HepG2 (cell line): ENCODE data around the gene POLRMT. TPM values are rescaled to one million over a fixed set of nuclear protein-coding genes. Genes with fewer than 3 reads are reported as not detected.

ENCODE experiments used
- HMGXB4 ChIP-seq, 2 experiments: sonication (generic) in 1 of 2; formaldehyde crosslinking in 1 of 2; IDR thresholded peaks; 2 replicates each; pipeline versions ENCODE4 v1.4.0 to v1.6.1; 2018 to 2020; ENCODE audit warnings: missing genetic modification reagents in 2 of 2, borderline replicate concordance in 1 of 2, low read depth in 1 of 2, mild to moderate bottlenecking in 1 of 2, missing biosample characterization in 1 of 2
- HNF1A ChIP-seq, 2 experiments: sonication (generic) in 1 of 2; formaldehyde crosslinking in 1 of 2; IDR thresholded peaks; 2 replicates each; pipeline versions ENCODE4 v1.4.0 to v1.6.1; 2016 to 2020; ENCODE audit warnings: borderline replicate concordance in 1 of 2, low read depth in 1 of 2, mild to moderate bottlenecking in 1 of 2, missing genetic modification reagents in 1 of 2
- HOXA3 ChIP-seq: sonication (generic); formaldehyde crosslinking; IDR thresholded peaks from 2 replicates; pipeline ENCODE4 v1.5.0; 2020; ENCODE audit warnings: missing genetic modification reagents
- LBX2 ChIP-seq: sonication (generic); formaldehyde crosslinking; IDR thresholded peaks from 2 replicates; pipeline ENCODE4 v1.5.0; 2020; ENCODE audit warnings: missing genetic modification reagents, mild to moderate bottlenecking, borderline replicate concordance
- NFE2L2 ChIP-seq: fragments of 150-350 bp; IDR thresholded peaks from 2 replicates; pipeline ENCODE4 v1.6.1; 2014; ENCODE audit warnings: low read length
- ONECUT2 ChIP-seq: sonication (generic); formaldehyde crosslinking; IDR thresholded peaks from 2 replicates; pipeline ENCODE4 v1.4.0; 2020; ENCODE audit warnings: missing genetic modification reagents
- PAF1 ChIP-seq: IDR thresholded peaks from 2 replicates; pipeline ENCODE4 v1.6.1; 2016; ENCODE audit warnings: missing genetic modification reagents, missing compliant biosample characterization
- REST ChIP-seq, 2 experiments: IDR thresholded peaks; 2 replicates each; pipeline ENCODE4 v1.6.1; 2011 to 2012; ENCODE audit warnings: low read length in 2 of 2, borderline replicate concordance in 1 of 2, low read depth in 1 of 2, mild to moderate bottlenecking in 1 of 2, moderate library complexity in 1 of 2
- SNAI1 ChIP-seq: sonication (generic); formaldehyde crosslinking; IDR thresholded peaks from 2 replicates; pipeline ENCODE4 v1.5.0; 2020; ENCODE audit warnings: mild to moderate bottlenecking, missing genetic modification reagents, borderline replicate concordance
- THAP7 ChIP-seq: sonication (generic); formaldehyde crosslinking; IDR thresholded peaks from 2 replicates; pipeline ENCODE4 v1.8.1; 2023; ENCODE audit warnings: mild to moderate bottlenecking, missing genetic modification reagents
- ZNF235 ChIP-seq: sonication (generic); formaldehyde crosslinking; IDR thresholded peaks from 2 replicates; pipeline ENCODE4 v1.8.1; 2023; ENCODE audit warnings: mild to moderate bottlenecking, missing genetic modification reagents, borderline replicate concordance
- ZNF317 ChIP-seq: sonication (generic); formaldehyde crosslinking; IDR thresholded peaks from 2 replicates; pipeline ENCODE4 v1.5.0; 2020; ENCODE audit warnings: mild to moderate bottlenecking, missing genetic modification reagents
- ZNF503 ChIP-seq: sonication (generic); formaldehyde crosslinking; IDR thresholded peaks from 2 replicates; pipeline ENCODE4 v1.4.0; 2020; ENCODE audit warnings: missing genetic modification reagents
- ZNF619 ChIP-seq: sonication (generic); formaldehyde crosslinking; IDR thresholded peaks from 2 replicates; pipeline ENCODE4 v1.4.0; 2020; ENCODE audit warnings: mild to moderate bottlenecking, missing genetic modification reagents
- polyA plus RNA-seq, 8 experiments: library from polyadenylated mRNA; depleted of rRNA in 3 of 8; stranded (reverse) in 7 of 8; unstranded in 1 of 8; fragments of >200 nt; fragmentation: Illumina TruSeq in 4 of 8; extraction: Trizol in 4 of 8; gene quantifications; 2 replicates each; pipeline versions ENCODE4 v1.2.1 to v1.2.3, GENCODE V29; 2011 to 2016; ENCODE audit warnings: low read depth in 4 of 8, missing spikeins in 1 of 8, mixed read lengths in 1 of 8; ENCODE audit not compliant: insufficient read depth in 1 of 8
- total RNA-seq, 5 experiments: library from RNA; depleted of rRNA; stranded (reverse); fragments of >200 nt; fragmentation: Illumina TruSeq; extraction: Trizol; gene quantifications; 2 replicates each; pipeline ENCODE4 v1.2.3, GENCODE V29; 2016; ENCODE audit warnings: low read depth in 1 of 5

The POLRMT gene
- total and polyA plus RNA-seq, 2 of the 13 experiments (the other 11 are each of a cell fraction or from before 2014, with no cell fraction given) = 78.0 to 101 TPM

- TF ChIP-seq LBX2 (CRISPR knock-in tag) = no peak; the same call in 1 of the 2 replicates
- no peak for TF ChIP-seq HNF1A (IDR thresholded peaks at IDR 0.05; ENCODE audit: low read depth)
- TF ChIP-seq HNF1A (CRISPR knock-in tag; IDR thresholded peaks at IDR 0.05; ENCODE audit: borderline replicate concordance) = no peak
- no peak for TF ChIP-seq SNAI1 (CRISPR knock-in tag)
- peak; percentile 14; the same call in 1 of the 2 replicates for TF ChIP-seq ZNF317 (CRISPR knock-in tag)
- no peak for TF ChIP-seq PAF1 (CRISPR knock-in tag)
- TF ChIP-seq ZNF503 (CRISPR knock-in tag) = no peak; the same call in 1 of the 2 replicates
- TF ChIP-seq NFE2L2 = no peak
- no peak for TF ChIP-seq REST (IDR thresholded peaks at IDR 0.05; ENCODE audit: borderline replicate concordance in 1 of 2, low read depth in 1 of 2, low read length in 2 of 2)
- peak in 1 of 2 experiments; percentile 48; a peak in 2 of 4 replicates for TF ChIP-seq HMGXB4 (CRISPR knock-in tag; IDR thresholded peaks at IDR 0.05; ENCODE audit: borderline replicate concordance in 1 of 2, low read depth in 1 of 2)
- no peak for TF ChIP-seq THAP7 (CRISPR knock-in tag)
- TF ChIP-seq ZNF619 (CRISPR knock-in tag) = 0 out of 2 replicates have a peak, but pooled peaks have one; percentile 48
- TF ChIP-seq ONECUT2 (CRISPR knock-in tag) = no peak
- TF ChIP-seq HOXA3 (CRISPR knock-in tag) = peak; percentile 89
- no peak for TF ChIP-seq ZNF235 (CRISPR knock-in tag)
These were observed at the start of gene POLRMT (continued) for GRCh38 chr19:633068-633785.
